Stimulated activated effector memory CD8-positive, alpha-beta T cell treated with anti-CD3 and anti-CD28 coated beads, Interleukin-12 subunit alpha, Interleukin-12 subunit beta, amount 100 ng/mL, for 72 hours (primary cell): ENCODE measurements around the gene UBE2E2.

Experiments
- ATAC-seq: fragments of 150-1000 bp; cut with Tn5 transposase; 2 replicates; pipeline ENCODE4 v1.10.0; 2021
- DNase-seq, 2 donors: peaks; one replicate each; pipeline ENCODE4 v3.0.0; 2021 to 2022; ENCODE audit warnings: low spot score in 2 of 2
- H3K27ac Mint-ChIP-seq: one replicate; pipeline ENCODE4 v1.8.0; 2022; ENCODE audit warnings: mild to moderate bottlenecking, mixed read lengths
- H3K36me3 Mint-ChIP-seq: one replicate; pipeline ENCODE4 v1.8.0; 2022; ENCODE audit warnings: mild to moderate bottlenecking, mixed read lengths
- H3K4me1 Mint-ChIP-seq: one replicate; pipeline ENCODE4 v1.8.0; 2022; ENCODE audit warnings: mixed read lengths
- H3K4me3 Mint-ChIP-seq: one replicate; pipeline ENCODE4 v1.8.0; 2022; ENCODE audit warnings: mild to moderate bottlenecking, mixed read lengths
- H3K9me3 Mint-ChIP-seq: one replicate; pipeline ENCODE4 v1.8.0; 2022; ENCODE audit warnings: mixed read lengths

The UBE2E2 gene

DNA sequence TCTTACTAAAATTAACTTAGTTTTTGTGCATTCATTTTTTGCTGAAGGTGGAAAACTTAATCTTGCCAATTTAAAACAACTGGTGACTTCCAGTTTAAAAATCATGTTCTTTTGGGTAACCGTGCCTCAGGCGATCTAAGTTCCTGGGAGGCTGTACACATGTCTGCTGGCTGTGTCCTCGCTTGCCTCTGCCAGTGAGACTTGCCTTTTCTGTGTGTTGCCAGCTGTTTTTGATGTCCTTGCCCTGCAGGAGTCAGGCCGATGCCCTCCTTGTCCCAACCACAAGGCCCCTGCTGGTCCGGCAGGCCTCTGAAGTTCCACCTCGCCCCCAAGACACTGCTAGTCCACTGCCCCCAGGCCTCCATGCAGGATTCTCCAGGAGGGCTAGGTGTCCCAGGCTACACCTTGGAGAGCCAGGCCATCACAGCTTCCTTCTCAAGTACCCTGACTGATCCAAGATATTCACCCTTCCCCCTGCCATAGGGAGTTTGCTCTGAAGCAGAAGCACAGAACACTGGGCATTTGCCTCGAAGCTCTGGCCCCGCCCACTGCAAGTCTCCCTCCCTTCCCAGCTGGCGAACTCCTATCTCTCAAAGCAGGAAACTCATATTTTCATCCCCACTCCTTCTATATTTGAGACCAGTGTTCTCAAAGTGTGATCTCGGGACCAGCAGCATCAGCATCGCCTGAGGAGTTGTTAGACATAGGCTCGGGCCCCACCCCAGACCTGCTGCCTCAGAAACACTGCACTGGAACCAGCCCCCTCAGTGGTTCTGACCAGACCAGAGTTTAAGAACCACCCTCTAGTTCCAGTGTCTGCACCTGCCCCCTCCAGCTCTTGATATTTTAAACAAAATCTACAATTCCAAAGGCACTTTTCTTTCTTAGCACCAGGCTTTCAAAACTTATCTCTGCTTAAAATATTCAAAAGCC is 416.8 kb downstream of the UBE2E2 start:
- H3K27ac Mint-ChIP-seq: no peak overlapping the region
- no peak overlapping the region for H3K4me3 Mint-ChIP-seq
- no peaks in the 10 kb centered on the region for H3K36me3 Mint-ChIP-seq
- peaks cover 5% of the 10 kb centered on the region for H3K9me3 Mint-ChIP-seq
- ATAC-seq (no peak), DNase-seq (no peak)
- no peaks in the 10 kb centered on the region for H3K4me1 Mint-ChIP-seq

- Mint-ChIP-seq H3K27ac (no peak overlapping the region), H3K36me3 (no peaks in the 10 kb centered on the region), H3K4me1 (no peaks in the 10 kb centered on the region), H3K4me3 (no peak overlapping the region), H3K9me3 (peaks cover 5% of the 10 kb centered on the region)
- no peak for ATAC-seq
- DNase-seq: no peak
Measured at GRCh38 chr3:23620638-23621015, 417.5 kb downstream of the UBE2E2 start.

- Mint-ChIP-seq H3K4me1 (no peaks in the 10 kb centered on the region), H3K4me3 (no peak overlapping the region), H3K36me3 (no peaks in the 10 kb centered on the region), H3K27ac (no peak overlapping the region), H3K9me3 (peaks cover 3% of the 10 kb centered on the region)
- no peak for ATAC-seq
- DNase-seq: no peak
Measured at GRCh38 chr3:23623844-23624243, 420.7 kb downstream of the UBE2E2 start.

DNA sequence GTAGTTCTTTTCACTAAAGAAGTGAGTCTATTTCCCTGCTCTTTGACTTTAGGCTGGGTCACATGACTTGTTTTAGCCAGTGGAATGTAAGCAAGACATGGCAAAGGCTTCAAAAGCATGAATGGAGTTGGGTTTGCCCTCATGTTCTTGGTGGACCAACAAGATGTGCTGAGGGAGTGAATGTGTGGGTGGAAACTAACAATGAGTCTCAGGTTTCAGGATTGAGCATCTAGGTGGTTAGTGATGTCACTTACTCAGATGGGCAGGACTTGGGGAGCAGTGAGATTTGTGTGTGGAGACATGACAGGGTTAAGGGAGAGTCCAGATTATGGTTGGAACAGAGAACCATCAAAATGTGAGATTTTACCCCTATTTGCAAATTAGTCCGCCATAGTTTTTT is 421.2 kb downstream of the UBE2E2 start:
- H3K4me3 Mint-ChIP-seq: no peak overlapping the region
- no peak overlapping the region for H3K27ac Mint-ChIP-seq
- H3K9me3 Mint-ChIP-seq: peaks cover 3% of the 10 kb centered on the region
- no peaks in the 10 kb centered on the region for H3K36me3 Mint-ChIP-seq
- H3K4me1 Mint-ChIP-seq: no peaks in the 10 kb centered on the region
- peak; percentile 40 for ATAC-seq
- DNase-seq: no peak

- peaks cover 5% of the 10 kb centered on the region for H3K4me1 Mint-ChIP-seq
Measured at GRCh38 chr3:23626442-23626841, 423.3 kb downstream of the UBE2E2 start.

GRCh38 chr3:23629181-23629894 is 426.2 kb downstream of the UBE2E2 start:
- no peak for ATAC-seq
- no peaks in the 10 kb centered on the region for H3K36me3 Mint-ChIP-seq
- peaks cover 3% of the 10 kb centered on the region for H3K9me3 Mint-ChIP-seq
- H3K4me3 Mint-ChIP-seq: no peak overlapping the region
- DNase-seq: no peak
- peaks cover 5% of the 10 kb centered on the region for H3K4me1 Mint-ChIP-seq
- no peak overlapping the region for H3K27ac Mint-ChIP-seq

More at GRCh38 chr3:23626442-23626841, 423.3 kb downstream of the UBE2E2 start:
- peaks cover 3% of the 10 kb centered on the region for H3K9me3 Mint-ChIP-seq
- H3K27ac Mint-ChIP-seq: no peak overlapping the region
- no peaks in the 10 kb centered on the region for H3K36me3 Mint-ChIP-seq
- no peak for DNase-seq
- no peak for ATAC-seq
- no peak overlapping the region for H3K4me3 Mint-ChIP-seq

- ATAC-seq (no peak), DNase-seq (no peak)
- Mint-ChIP-seq H3K4me3 (no peak overlapping the region), H3K9me3 (peaks cover 3% of the 10 kb centered on the region), H3K4me1 (peaks cover 5% of the 10 kb centered on the region), H3K36me3 (no peaks in the 10 kb centered on the region), H3K27ac (no peak overlapping the region)
Measured at GRCh38 chr3:23633261-23633960, 430.3 kb downstream of the UBE2E2 start.

DNA sequence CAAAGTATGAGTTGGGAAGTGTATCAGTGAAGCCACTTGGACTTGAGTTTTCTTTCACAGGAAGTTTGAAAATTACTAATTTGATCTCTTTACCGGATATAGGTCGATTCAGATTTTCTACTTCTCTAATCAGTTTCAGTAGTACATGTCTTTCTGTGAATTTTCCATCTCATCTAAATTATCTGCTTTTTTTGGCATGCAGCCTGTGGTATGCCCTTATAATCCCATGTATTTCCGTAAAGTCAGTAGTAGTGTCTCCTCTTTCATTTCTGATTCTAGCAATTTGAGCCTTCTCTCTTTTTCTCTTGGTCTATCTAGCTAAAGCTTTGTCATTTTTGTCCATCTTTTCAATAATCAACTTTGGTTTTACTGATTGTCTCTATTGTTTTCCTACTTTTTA is 434.2 kb downstream of the UBE2E2 start:
- DNase-seq (no peak), ATAC-seq (no peak)
- H3K36me3 Mint-ChIP-seq: no peaks in the 10 kb centered on the region
- H3K9me3 Mint-ChIP-seq: peaks cover 3% of the 10 kb centered on the region
- no peak overlapping the region for H3K4me3 Mint-ChIP-seq
- H3K27ac Mint-ChIP-seq: no peak overlapping the region
- H3K4me1 Mint-ChIP-seq: no peaks in the 10 kb centered on the region

- H3K9me3 Mint-ChIP-seq: peaks cover 3% of the 10 kb centered on the region
- ATAC-seq (no peak), DNase-seq (no peak)
- no peaks in the 10 kb centered on the region for H3K4me1 Mint-ChIP-seq
- H3K27ac Mint-ChIP-seq: no peak overlapping the region
- no peaks in the 10 kb centered on the region for H3K36me3 Mint-ChIP-seq
- H3K4me3 Mint-ChIP-seq: no peak overlapping the region
Measured at GRCh38 chr3:23640471-23641146, 437.5 kb downstream of the UBE2E2 start.
